Parathyroid adenoma (tissue), 2 donors: ENCODE measurements around the gene ARL14EPL.

Source experiments
- H2AFZ ChIP-seq: fragments of 300-600 bp; sonication (generic); one replicate; pipeline ENCODE4 v1.7.0; 2017; ENCODE audit warnings: antibody characterized with exemption, mild to moderate bottlenecking
- H3K27ac ChIP-seq: fragments of 300-600 bp; sonication (generic); one replicate; pipeline ENCODE4 v1.7.0; 2017
- H3K27me3 ChIP-seq: fragments of 300-600 bp; sonication (generic); one replicate; pipeline ENCODE4 v1.7.0; 2017; ENCODE audit warnings: low read length; ENCODE audit not compliant: control insufficient read depth, insufficient read depth
- H3K36me3 ChIP-seq: fragments of 300-600 bp; sonication (generic); one replicate; pipeline ENCODE4 v1.7.0; 2017; ENCODE audit warnings: low read length; ENCODE audit not compliant: control insufficient read depth, insufficient read depth
- H3K4me1 ChIP-seq: fragments of 300-600 bp; sonication (generic); one replicate; pipeline ENCODE4 v1.7.0; 2017; ENCODE audit warnings: control low read depth
- H3K4me2 ChIP-seq: fragments of 300-600 bp; sonication (generic); one replicate; pipeline ENCODE4 v1.7.0; 2017; ENCODE audit warnings: low read length
- H3K4me3 ChIP-seq: fragments of 300-600 bp; sonication (generic); one replicate; pipeline ENCODE4 v1.7.0; 2017; ENCODE audit warnings: low read depth, low read length
- H3K79me2 ChIP-seq: fragments of 300-600 bp; sonication (generic); one replicate; pipeline ENCODE4 v1.7.0; 2017; ENCODE audit warnings: control low read depth
- H3K9ac ChIP-seq: fragments of 300-600 bp; sonication (generic); one replicate; pipeline ENCODE4 v1.7.0; 2017; ENCODE audit warnings: mild to moderate bottlenecking
- H3K9me3 ChIP-seq: fragments of 300-600 bp; sonication (generic); one replicate; pipeline ENCODE4 v1.7.0; 2017; ENCODE audit warnings: low read length; ENCODE audit not compliant: control insufficient read depth
- TF ChIP-seq, protein P1 (sequence below): fragments of 300-600 bp; sonication (generic); IDR thresholded peaks from one replicate; pipeline ENCODE4 v1.7.0; 2017; ENCODE audit warnings: antibody characterized with exemption, mild to moderate bottlenecking
- donor health status: primary hyperparathyroidism.

The ARL14EPL gene

GRCh38 chr5:115992848-115993350 is 39.4 kb upstream of the ARL14EPL start:
- Histone ChIP-seq H3K27me3 (no peaks in the 10 kb centered on the region), H3K9me3 (no peaks in the 10 kb centered on the region), H3K9ac (no peak overlapping the region), H3K79me2 (no peaks in the 10 kb centered on the region), H3K4me2 (no peak overlapping the region), H3K36me3 (no peaks in the 10 kb centered on the region), H3K27ac (no peak overlapping the region), H3K4me1 (no peaks in the 10 kb centered on the region), H3K4me3 (no peak overlapping the region), H2AFZ (no peak overlapping the region)
- TF ChIP-seq, protein P1, sequence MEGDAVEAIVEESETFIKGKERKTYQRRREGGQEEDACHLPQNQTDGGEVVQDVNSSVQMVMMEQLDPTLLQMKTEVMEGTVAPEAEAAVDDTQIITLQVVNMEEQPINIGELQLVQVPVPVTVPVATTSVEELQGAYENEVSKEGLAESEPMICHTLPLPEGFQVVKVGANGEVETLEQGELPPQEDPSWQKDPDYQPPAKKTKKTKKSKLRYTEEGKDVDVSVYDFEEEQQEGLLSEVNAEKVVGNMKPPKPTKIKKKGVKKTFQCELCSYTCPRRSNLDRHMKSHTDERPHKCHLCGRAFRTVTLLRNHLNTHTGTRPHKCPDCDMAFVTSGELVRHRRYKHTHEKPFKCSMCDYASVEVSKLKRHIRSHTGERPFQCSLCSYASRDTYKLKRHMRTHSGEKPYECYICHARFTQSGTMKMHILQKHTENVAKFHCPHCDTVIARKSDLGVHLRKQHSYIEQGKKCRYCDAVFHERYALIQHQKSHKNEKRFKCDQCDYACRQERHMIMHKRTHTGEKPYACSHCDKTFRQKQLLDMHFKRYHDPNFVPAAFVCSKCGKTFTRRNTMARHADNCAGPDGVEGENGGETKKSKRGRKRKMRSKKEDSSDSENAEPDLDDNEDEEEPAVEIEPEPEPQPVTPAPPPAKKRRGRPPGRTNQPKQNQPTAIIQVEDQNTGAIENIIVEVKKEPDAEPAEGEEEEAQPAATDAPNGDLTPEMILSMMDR: no peak

GRCh38 chr5:115995351-115995750 is 36.9 kb upstream of the ARL14EPL start:
- Histone ChIP-seq H3K4me2 (no peak overlapping the region), H3K36me3 (no peaks in the 10 kb centered on the region), H3K9me3 (no peaks in the 10 kb centered on the region), H3K4me3 (no peak overlapping the region), H2AFZ (no peak overlapping the region), H3K9ac (no peak overlapping the region), H3K79me2 (no peaks in the 10 kb centered on the region), H3K27me3 (no peaks in the 10 kb centered on the region), H3K4me1 (no peaks in the 10 kb centered on the region), H3K27ac (no peak overlapping the region)
- TF ChIP-seq, protein P1: no peak

DNA sequence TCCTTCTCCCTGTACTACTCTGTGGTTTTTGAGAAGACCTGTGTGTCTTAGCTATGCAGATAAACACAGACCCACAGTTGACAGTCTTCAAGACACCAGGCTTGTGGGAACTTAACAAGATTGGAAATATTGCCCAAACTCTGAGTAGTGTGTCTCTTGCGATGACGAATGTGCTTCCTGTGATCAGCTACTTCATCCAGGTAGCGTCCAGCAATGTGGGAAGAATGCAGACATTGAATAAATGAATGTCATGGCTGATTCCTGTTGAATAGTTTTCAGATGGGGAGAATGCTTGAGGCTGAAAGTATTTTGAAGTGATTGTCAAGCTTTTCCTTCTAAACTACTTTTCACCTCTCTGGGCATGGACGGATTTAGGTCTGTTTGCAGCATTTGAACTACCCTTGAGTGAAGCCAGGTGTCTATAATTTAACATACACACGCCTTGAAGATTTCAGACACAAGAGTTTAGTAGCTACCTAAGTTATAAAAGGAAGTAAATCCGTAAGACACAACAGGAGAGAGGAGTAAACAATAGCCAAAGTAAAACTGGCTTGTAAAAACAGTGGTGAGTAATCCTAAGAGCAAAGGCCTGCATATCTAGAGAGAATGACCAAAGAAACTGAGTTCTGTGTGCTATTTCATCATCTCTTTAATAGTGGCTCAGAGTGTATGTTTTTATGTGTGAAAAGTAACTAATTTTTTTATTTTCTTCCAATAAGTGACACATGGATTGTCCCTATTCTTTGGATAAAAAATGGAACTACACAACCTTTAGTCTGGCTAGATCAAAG is 30.0 kb upstream of the ARL14EPL start:
- Histone ChIP-seq H3K79me2 (no peaks in the 10 kb centered on the region), H3K27ac (no peak overlapping the region), H2AFZ (no peak overlapping the region), H3K27me3 (no peaks in the 10 kb centered on the region), H3K4me1 (no peaks in the 10 kb centered on the region), H3K9me3 (no peaks in the 10 kb centered on the region), H3K4me2 (no peak overlapping the region), H3K9ac (no peak overlapping the region), H3K4me3 (no peak overlapping the region), H3K36me3 (no peaks in the 10 kb centered on the region)
- TF ChIP-seq, protein P1: no peak

GRCh38 chr5:116004248-116004647 is 28.0 kb upstream of the ARL14EPL start:
- Histone ChIP-seq H3K36me3 (no peaks in the 10 kb centered on the region), H3K79me2 (no peaks in the 10 kb centered on the region), H3K27me3 (no peaks in the 10 kb centered on the region), H3K4me3 (no peak overlapping the region), H3K4me2 (no peak overlapping the region), H2AFZ (no peak overlapping the region), H3K4me1 (no peaks in the 10 kb centered on the region), H3K9ac (no peak overlapping the region), H3K27ac (no peak overlapping the region), H3K9me3 (no peaks in the 10 kb centered on the region)
- TF ChIP-seq, protein P1: no peak

DNA sequence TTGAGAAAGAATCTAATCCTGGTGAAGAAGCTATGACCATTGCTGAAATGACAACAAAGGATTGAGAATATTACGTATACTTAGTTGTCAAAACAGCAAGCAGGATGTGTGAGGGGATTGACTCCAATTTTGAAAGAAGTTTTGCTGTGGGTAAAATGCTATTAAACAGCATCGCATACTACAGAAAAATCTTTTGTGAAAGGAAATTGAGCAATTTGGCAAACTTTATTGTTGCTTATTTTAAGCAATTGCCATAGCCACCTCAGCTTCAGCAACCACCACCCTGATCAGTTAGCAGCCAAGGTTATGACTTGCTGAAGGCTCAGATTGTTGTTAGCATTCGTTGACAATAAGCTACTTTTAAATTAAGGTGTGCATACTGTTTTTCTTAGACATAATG is 22.5 kb upstream of the ARL14EPL start:
- Histone ChIP-seq H3K4me1 (no peaks in the 10 kb centered on the region), H3K79me2 (no peaks in the 10 kb centered on the region), H3K9ac (no peak overlapping the region), H3K4me2 (no peak overlapping the region), H3K36me3 (no peaks in the 10 kb centered on the region), H3K4me3 (no peak overlapping the region), H3K9me3 (no peaks in the 10 kb centered on the region), H3K27me3 (no peaks in the 10 kb centered on the region), H2AFZ (no peak overlapping the region), H3K27ac (no peak overlapping the region)
- TF ChIP-seq, protein P1: no peak
